Right ventricle myocardium superior (tissue), 1 donor: ENCODE results near the gene UGT1A10. TPM values are rescaled to one million over a fixed set of nuclear protein-coding genes. Genes with fewer than 3 reads are reported as not detected.
"Not testable (repeated sequence)": the region's sequence is repeated elsewhere in the genome, so short reads cannot be mapped to it uniquely, and the experiment has no call there.

Experiments used
- ATAC-seq: fragments of 200-7000 bp; cut with Tn5 transposase; one replicate; pipeline ENCODE4 v1.9.1; 2020; ENCODE audit warnings: mild to moderate bottlenecking; ENCODE audit not compliant: poor library complexity
- DNase-seq: peaks from one replicate; pipeline ENCODE4 v3.0.0-alpha.2; 2020
- intact Hi-C: fragments of 100-400 bp; cut with DNase I; formaldehyde crosslinking; loops from one replicate; pipeline ENCODE4 v1.11.2; 2022
- long read RNA-seq: library from polyadenylated mRNA; unstranded; transcript quantifications from one replicate; pipeline ENCODE4 v2.0.0, GENCODE V29; 2021
- total RNA-seq: library from RNA; stranded (reverse); fragmentation: NEBNext Ultra II Directional; extraction: Animal tissue kit (Norgen Biotek cat#: 25700); gene quantifications from one replicate; pipeline ENCODE4 v1.2.1, GENCODE V29; 2021
- donor health status: DM: no; HTN: yes; CAD: no; lungs with severe emphysema.

The UGT1A10 gene
- not detected for total RNA-seq
- long read RNA-seq: 0 reads

- not testable (repeated sequence) for ATAC-seq, DNase-seq
Observed at GRCh38 chr2:233636306-233636705, at the start of gene UGT1A10. Gene UGT1A10 (plus strand): TSS chr2:233636448. CDS start chr2:233636523, 75 bp downstream.

GRCh38 chr2:233588400-233588799 lies 47.8 kb upstream of the UGT1A10 start:
- no peak for DNase-seq
- intact Hi-C loops: no loop called here
- no peak for ATAC-seq

More at GRCh38 chr2:233636306-233636705, at the start of gene UGT1A10:
- intact Hi-C loops: not testable (repeated sequence)

GRCh38 chr2:233592706-233593105 lies 43.5 kb upstream of the UGT1A10 start:
- intact Hi-C loops, ATAC-seq, DNase-seq: not testable (repeated sequence)

GRCh38 chr2:233593201-233593600 lies 43.0 kb upstream of the UGT1A10 start:
- ATAC-seq (no peak), DNase-seq (no peak)
- intact Hi-C loops: no loop called here

GRCh38 chr2:233597522-233597921 lies 38.7 kb upstream of the UGT1A10 start:
- DNase-seq (no peak), ATAC-seq (no peak)
- intact Hi-C loops: no loop called here

GRCh38 chr2:233598952-233599351 lies 37.3 kb upstream of the UGT1A10 start:
- intact Hi-C loops: no loop called here
- no peak for ATAC-seq
- DNase-seq: no peak

GRCh38 chr2:233600386-233600785 lies 35.9 kb upstream of the UGT1A10 start:
- no peak for ATAC-seq
- intact Hi-C loops: no loop called here
- no peak for DNase-seq

GRCh38 chr2:233602076-233602475 lies 34.2 kb upstream of the UGT1A10 start:
- no peak for DNase-seq
- ATAC-seq: no peak
- intact Hi-C loops: no loop called here

- no peak for DNase-seq
- intact Hi-C loops: no loop called here
- no peak for ATAC-seq
Observed at GRCh38 chr2:233603520-233603919, 32.7 kb upstream of the UGT1A10 start.

GRCh38 chr2:233604826-233605225 lies 31.4 kb upstream of the UGT1A10 start:
- no peak for DNase-seq
- intact Hi-C loops: no loop called here
- no peak for ATAC-seq

- intact Hi-C loops: no loop called here
- no peak for ATAC-seq
- no peak for DNase-seq
Observed at GRCh38 chr2:233605680-233606079, 30.6 kb upstream of the UGT1A10 start.

- ATAC-seq: no peak
- intact Hi-C loops: no loop called here
- DNase-seq: no peak
Observed at GRCh38 chr2:233611284-233611683, 25.0 kb upstream of the UGT1A10 start.

GRCh38 chr2:233617476-233617875 lies 18.8 kb upstream of the UGT1A10 start, which contains the start of gene UGT1A8:
Gene UGT1A8 (plus strand): TSS chr2:233617633. CDS start chr2:233617708, 75 bp downstream.
- DNase-seq, intact Hi-C loops, ATAC-seq: not testable (repeated sequence)

GRCh38 chr2:233620204-233620603 lies 16.0 kb upstream of the UGT1A10 start:
- ATAC-seq (no peak), DNase-seq (no peak)
- intact Hi-C loops: no loop called here

- ATAC-seq, intact Hi-C loops, DNase-seq: not testable (repeated sequence)
Observed at GRCh38 chr2:233621863-233622262, 14.4 kb upstream of the UGT1A10 start.

- no peak for DNase-seq
- ATAC-seq: no peak
- intact Hi-C loops: no loop called here
Observed at GRCh38 chr2:233627331-233628025, 8.8 kb upstream of the UGT1A10 start.

- no peak for ATAC-seq
- DNase-seq: no peak
- intact Hi-C loops: no loop called here
Observed at GRCh38 chr2:233638836-233639235, 2.6 kb downstream of the UGT1A10 start.

- intact Hi-C loops: no loop called here
- DNase-seq: no peak
- no peak for ATAC-seq
Observed at GRCh38 chr2:233639860-233640259, 3.6 kb downstream of the UGT1A10 start.

GRCh38 chr2:233643128-233643527 lies 6.9 kb downstream of the UGT1A10 start:
- ATAC-seq (no peak), DNase-seq (no peak)
- intact Hi-C loops: no loop called here

- DNase-seq, intact Hi-C loops, ATAC-seq: not testable (repeated sequence)
Observed at GRCh38 chr2:233646033-233646432, 9.8 kb downstream of the UGT1A10 start.

GRCh38 chr2:233650981-233651380 lies 14.7 kb downstream of the UGT1A10 start:
- ATAC-seq (no peak), DNase-seq (no peak)
- intact Hi-C loops: no loop called here
